ENCODE measurements around the gene SERPINA12. TPM values are rescaled to one million over a fixed set of nuclear protein-coding genes. Genes with fewer than 3 reads are reported as not detected.
"Not testable (repeated sequence)": the region's sequence is repeated elsewhere in the genome, so short reads cannot be mapped to it uniquely, and the experiment has no call there.

The SERPINA12 gene
- total RNA-seq, 1 donor from 2014 or later: not detected

DNA sequence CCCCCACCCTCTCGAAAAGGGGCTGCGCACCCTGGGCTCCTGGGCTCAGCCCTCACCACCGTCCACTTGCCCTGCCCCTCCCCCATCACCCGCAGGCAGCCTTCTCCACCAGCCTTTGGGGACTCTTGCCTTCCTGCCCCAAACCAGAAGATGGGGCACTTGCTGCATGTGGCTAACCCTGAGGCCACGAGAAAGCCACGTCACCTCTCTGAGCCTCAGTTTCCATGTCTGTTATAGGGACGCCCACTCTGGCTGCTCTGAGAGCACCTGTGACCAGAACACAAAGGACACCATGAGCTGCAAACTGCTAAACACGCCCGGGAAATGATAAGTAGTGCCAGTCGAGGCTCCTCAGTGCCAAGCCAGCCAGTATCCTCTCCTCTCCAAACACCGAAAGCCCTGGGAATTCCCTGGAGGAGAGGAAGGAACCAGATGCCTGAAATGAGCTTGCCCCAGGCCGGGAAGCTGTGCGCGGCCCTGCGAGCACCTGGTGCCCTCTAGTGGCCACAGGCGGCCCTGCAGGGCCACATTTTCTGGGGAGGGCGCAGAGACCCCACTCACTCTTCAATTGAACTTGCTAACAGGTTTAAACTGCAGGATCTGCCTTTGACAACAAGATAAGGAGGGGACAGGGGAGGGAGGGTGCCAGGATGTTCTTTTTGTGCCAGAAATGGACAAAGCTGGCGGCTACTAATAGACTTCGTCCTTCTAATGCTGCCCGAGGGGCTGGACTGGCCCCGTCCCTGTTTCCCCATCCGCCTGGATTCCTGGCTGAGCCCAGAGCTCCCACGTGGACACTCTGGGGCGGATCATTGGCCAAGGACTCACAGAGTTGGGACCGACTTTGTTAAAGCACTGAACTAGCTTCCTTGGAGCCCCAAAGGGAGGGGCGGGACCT lies 23.1 kb downstream of the SERPINA12 start:
- peak; percentile 100 for TF ChIP-seq CTCF (IDR thresholded peaks at IDR 0.05; ENCODE audit: insufficient read depth, low read length, poor library complexity, severe bottlenecking)
- H3K36me3 ChIP-seq (ENCODE audit: control insufficient read depth, insufficient read depth, low read length): no peaks in the 10 kb centered on the region
- peaks cover 8% of the 10 kb centered on the region for H3K27me3 ChIP-seq (ENCODE audit: control insufficient read depth, insufficient read depth, low read length)
- no peak overlapping the region for H3K4me3 ChIP-seq (ENCODE audit: low read depth, low read length)
- no peak for DNase-seq (ENCODE audit: low read depth)

- no peak for TF ChIP-seq CTCF (IDR thresholded peaks at IDR 0.05; ENCODE audit: insufficient read depth, low read length, poor library complexity, severe bottlenecking)
- DNase-seq (ENCODE audit: low read depth): no peak
- H3K36me3 ChIP-seq (ENCODE audit: control insufficient read depth, insufficient read depth, low read length): no peaks in the 10 kb centered on the region
- H3K27me3 ChIP-seq (ENCODE audit: control insufficient read depth, insufficient read depth, low read length): peaks cover 8% of the 10 kb centered on the region
- H3K4me3 ChIP-seq (ENCODE audit: low read depth, low read length): no peak overlapping the region
Observed at GRCh38 chr14:94484481-94484880, 24.8 kb downstream of the SERPINA12 start.

DNA sequence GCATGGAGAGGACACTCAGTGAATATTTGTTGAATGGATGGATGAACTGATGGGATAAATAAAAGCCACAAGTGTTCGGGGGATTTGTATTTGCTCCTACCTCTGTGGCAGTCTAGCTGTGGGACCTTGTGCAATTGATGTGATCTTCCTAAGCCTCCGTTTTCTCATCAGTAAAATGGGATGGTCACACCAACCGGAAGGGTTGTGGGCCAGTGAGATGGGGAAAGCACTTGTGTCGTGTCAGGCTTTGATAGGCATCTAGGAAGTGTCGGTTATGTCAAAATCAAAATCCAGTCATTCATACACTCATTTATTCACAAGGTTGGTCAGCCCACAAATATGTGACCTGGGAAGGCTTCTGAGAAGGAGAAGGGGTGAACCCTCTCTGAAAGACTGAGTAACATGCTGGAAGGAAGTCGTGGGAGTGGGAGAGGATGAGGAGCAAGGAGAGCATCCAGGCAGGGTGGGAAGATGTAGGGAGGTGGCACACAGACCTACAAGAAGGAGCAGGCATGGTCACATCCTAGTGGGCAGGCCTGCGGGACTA lies 25.5 kb downstream of the SERPINA12 start:
- no peak for DNase-seq (ENCODE audit: low read depth)
- TF ChIP-seq CTCF (IDR thresholded peaks at IDR 0.05; ENCODE audit: insufficient read depth, low read length, poor library complexity, severe bottlenecking): no peak
- Histone ChIP-seq H3K36me3 (ENCODE audit: control insufficient read depth, insufficient read depth, low read length) (no peaks in the 10 kb centered on the region), H3K4me3 (ENCODE audit: low read depth, low read length) (no peak overlapping the region), H3K27me3 (ENCODE audit: control insufficient read depth, insufficient read depth, low read length) (peaks cover 8% of the 10 kb centered on the region)

DNA sequence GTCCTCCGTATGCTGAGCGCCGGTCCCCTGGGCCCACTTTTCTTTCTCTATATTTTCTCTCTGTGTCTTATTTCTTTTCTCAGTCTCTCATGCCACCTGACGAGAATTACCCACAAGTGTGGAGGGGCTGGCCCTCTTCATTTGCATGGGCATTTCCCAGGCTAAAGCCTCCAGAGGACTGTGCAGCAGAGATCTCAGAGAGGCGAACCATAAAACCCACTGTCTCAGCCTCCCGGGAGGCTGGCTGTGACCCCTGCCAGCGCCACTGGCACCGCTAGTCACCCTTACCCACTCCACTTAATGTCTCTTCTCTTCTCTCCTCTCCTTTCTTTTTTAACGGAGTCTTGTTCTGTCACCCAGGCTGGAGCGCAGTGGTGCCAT lies 26.2 kb downstream of the SERPINA12 start:
- Histone ChIP-seq H3K36me3 (ENCODE audit: control insufficient read depth, insufficient read depth, low read length) (no peaks in the 10 kb centered on the region), H3K4me3 (ENCODE audit: low read depth, low read length) (no peak overlapping the region), H3K27me3 (ENCODE audit: control insufficient read depth, insufficient read depth, low read length) (peaks cover 8% of the 10 kb centered on the region)
- no peak for DNase-seq (ENCODE audit: low read depth)
- no peak for TF ChIP-seq CTCF (IDR thresholded peaks at IDR 0.05; ENCODE audit: insufficient read depth, low read length, poor library complexity, severe bottlenecking)

DNA sequence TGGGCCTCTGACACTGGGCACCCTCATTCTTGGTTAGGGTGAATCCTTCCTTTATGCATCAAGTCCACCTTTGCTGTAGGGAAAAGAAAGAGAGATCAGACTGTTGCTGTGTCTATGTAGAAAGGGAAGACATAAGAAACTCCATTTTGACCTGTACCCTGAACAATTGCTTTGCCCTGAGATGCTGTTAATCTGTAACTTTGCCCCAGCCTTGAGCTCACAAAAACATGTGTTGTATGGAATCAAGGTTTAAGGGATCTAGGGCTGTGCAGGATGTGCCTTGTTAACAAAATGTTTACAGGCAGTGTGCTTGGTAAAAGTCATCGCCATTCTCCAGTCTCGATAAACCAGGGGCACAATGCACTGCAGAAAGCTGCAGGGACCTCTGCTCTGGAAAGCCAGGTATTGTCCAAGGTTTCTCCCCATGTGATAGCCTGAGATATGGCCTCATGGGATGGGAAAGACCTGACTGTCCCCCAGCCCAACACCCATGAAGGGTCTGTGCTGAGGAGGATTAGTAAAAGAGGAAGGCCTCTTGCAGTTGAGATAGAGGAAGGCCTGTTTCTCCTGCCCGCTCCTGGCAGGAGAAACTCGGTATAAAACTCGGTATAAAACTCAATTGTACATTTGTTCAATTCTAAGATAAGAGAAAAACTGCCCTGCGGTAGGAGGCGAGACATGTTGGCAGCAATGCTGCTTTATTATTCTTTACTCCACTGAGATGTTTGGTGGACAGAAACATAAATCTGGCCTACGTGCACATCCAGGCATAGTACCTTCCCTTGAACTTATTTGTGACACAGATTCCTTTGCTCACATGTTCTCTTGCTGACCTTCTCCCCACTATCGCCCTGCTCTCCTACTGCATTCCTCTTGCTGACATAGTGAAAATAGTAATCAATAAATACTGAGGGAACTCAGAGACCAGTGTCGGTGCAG lies 26.9 kb downstream of the SERPINA12 start:
- not testable (repeated sequence) for H3K27me3 ChIP-seq (ENCODE audit: control insufficient read depth, insufficient read depth, low read length); H3K4me3 ChIP-seq (ENCODE audit: low read depth, low read length); DNase-seq (ENCODE audit: low read depth); H3K36me3 ChIP-seq (ENCODE audit: control insufficient read depth, insufficient read depth, low read length)

Data from kidney epithelial cell (primary cell).